Activated CD8-positive, alpha-beta T cell treated with anti-CD3 and anti-CD28 coated beads for 36 hours (primary cell): ENCODE measurements around the gene MAP1LC3C. TPM values are rescaled to one million over a fixed set of nuclear protein-coding genes. Genes with fewer than 3 reads are reported as not detected.
"Not testable (repeated sequence)": the region's sequence is repeated elsewhere in the genome, so short reads cannot be mapped to it uniquely, and the experiment has no call there.

Source experiments
- ATAC-seq: fragments of 200-7000 bp; cut with Tn5 transposase; one replicate; pipeline ENCODE4 v1.10.0; 2021; ENCODE audit warnings: mild to moderate bottlenecking, moderate library complexity
- CTCF ChIA-PET: fragments of 350-600 bp; sonication (Branson Sonifier 250); formaldehyde crosslinking; loops from one replicate; lab custom pipeline; 2021; ENCODE audit warnings: antibody characterized with exemption; lab: Charles Lee
- POLR2A ChIA-PET: fragments of 350-600 bp; sonication (Branson Sonifier 250); formaldehyde crosslinking; loops from one replicate; lab custom pipeline; 2021; ENCODE audit warnings: antibody characterized with exemption; lab: Charles Lee
- DNase-seq: peaks from one replicate; pipeline ENCODE4 v3.0.0-alpha.2; 2020
- H3K27ac Mint-ChIP-seq: one replicate; pipeline ENCODE4 v1.8.0; 2021; ENCODE audit warnings: mild to moderate bottlenecking, mixed read lengths
- H3K27me3 Mint-ChIP-seq: one replicate; pipeline ENCODE4 v1.8.0; 2021; ENCODE audit warnings: mixed read lengths
- H3K36me3 Mint-ChIP-seq: one replicate; pipeline ENCODE4 v1.8.0; 2021; ENCODE audit warnings: low read depth, mixed read lengths
- H3K4me1 Mint-ChIP-seq: one replicate; pipeline ENCODE4 v1.8.0; 2021; ENCODE audit warnings: low read depth, mixed read lengths
- H3K4me3 Mint-ChIP-seq: one replicate; pipeline ENCODE4 v1.8.0; 2021; ENCODE audit warnings: mild to moderate bottlenecking, moderate library complexity, mixed read lengths
- H3K9me3 Mint-ChIP-seq: one replicate; pipeline ENCODE4 v1.8.0; 2021; ENCODE audit warnings: mixed read lengths
- intact Hi-C: fragments of 100-400 bp; cut with micrococcal nuclease; formaldehyde crosslinking; loops from one replicate; pipeline ENCODE4 v1.10.0; 2022
- total RNA-seq, 2 experiments: library from RNA; stranded (reverse); gene quantifications; one replicate each; pipeline ENCODE4 v1.2.3, GENCODE V29; 2021
- TF ChIP-seq, protein P1 (sequence below): fragments of 200-600 bp; IDR thresholded peaks from one replicate; pipeline ENCODE4 v1.8.0; 2022; ENCODE audit warnings: antibody characterized with exemption, mild to moderate bottlenecking

Gene MAP1LC3C
- total RNA-seq, 2 experiments from 2014 or later: not detected

DNA sequence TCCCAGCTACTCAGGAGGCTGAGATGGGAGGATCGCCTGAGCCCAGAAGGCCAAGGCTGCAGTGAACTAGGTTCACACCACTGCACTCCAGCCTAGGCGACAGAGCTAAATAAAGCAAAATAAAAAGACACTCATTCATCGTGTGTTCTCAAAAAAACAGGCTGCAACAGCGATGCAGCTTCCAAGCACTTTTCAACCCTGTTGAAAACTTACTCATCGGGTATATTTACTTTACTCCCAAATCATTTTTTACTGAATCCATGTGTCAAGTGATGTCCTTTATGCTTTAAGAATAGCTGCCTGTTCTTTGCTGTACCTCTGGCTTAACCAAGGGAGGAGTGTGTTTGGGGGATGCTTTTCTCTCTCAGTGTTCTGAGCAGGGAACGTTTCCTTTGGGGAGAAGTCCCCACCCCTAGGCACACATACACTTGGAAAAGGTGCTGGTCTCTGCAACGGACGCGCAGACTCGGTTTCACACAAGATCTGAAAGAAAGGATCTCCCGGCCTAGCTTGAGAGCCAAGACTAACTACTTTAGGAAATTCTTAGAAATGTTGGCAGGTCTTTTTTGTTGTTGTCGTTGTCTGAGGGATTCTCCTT lies 1.4 kb downstream of the MAP1LC3C start:
- Mint-ChIP-seq H3K36me3 (no peaks in the 10 kb centered on the region), H3K9me3 (no peaks in the 10 kb centered on the region), H3K27ac (no peak overlapping the region), H3K4me1 (peaks cover 4% of the 10 kb centered on the region), H3K4me3 (no peak overlapping the region), H3K27me3 (peaks cover 5% of the 10 kb centered on the region)
- ATAC-seq (no peak), DNase-seq (no peak)
- POLR2A ChIA-PET: no interaction called here
- CTCF ChIA-PET: interaction anchor here (0.7 to 3.4 kb wide), 10 partner anchors 12 to 467 kb away, joined by 3 to 27 read pairs (median 4); no protein-coding TSS in a partner anchor
- intact Hi-C loops: loop anchor here (10.0 kb wide), 1 partner anchor 463 kb away; the partner anchor contains the start of gene KMO
- TF ChIP-seq, protein P1, sequence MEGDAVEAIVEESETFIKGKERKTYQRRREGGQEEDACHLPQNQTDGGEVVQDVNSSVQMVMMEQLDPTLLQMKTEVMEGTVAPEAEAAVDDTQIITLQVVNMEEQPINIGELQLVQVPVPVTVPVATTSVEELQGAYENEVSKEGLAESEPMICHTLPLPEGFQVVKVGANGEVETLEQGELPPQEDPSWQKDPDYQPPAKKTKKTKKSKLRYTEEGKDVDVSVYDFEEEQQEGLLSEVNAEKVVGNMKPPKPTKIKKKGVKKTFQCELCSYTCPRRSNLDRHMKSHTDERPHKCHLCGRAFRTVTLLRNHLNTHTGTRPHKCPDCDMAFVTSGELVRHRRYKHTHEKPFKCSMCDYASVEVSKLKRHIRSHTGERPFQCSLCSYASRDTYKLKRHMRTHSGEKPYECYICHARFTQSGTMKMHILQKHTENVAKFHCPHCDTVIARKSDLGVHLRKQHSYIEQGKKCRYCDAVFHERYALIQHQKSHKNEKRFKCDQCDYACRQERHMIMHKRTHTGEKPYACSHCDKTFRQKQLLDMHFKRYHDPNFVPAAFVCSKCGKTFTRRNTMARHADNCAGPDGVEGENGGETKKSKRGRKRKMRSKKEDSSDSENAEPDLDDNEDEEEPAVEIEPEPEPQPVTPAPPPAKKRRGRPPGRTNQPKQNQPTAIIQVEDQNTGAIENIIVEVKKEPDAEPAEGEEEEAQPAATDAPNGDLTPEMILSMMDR: no peak

DNA sequence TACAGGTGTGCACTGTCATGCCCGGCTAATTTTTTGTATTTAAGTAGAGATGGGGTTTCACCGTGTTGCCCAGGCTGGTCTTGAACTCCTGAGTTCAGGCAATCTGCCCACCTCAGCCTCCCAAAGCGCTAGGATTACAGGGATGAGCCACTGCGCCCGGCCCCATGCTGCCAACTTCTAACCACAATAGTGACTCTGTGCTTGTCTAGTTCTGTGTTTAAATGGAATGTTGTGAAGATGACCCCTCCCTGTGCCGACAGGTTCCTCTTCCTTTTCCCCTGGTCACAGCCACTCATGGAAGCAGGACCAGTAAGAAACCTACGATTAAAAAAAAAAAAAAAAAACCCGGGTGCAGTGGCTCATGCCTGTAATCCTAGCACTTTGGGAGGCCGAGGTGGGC lies 4.7 kb downstream of the MAP1LC3C start:
- Mint-ChIP-seq H3K4me1 (peaks cover 4% of the 10 kb centered on the region), H3K27me3 (peaks cover 5% of the 10 kb centered on the region), H3K4me3 (no peak overlapping the region), H3K9me3 (no peaks in the 10 kb centered on the region), H3K27ac (no peak overlapping the region), H3K36me3 (no peaks in the 10 kb centered on the region)
- TF ChIP-seq, protein P1: no peak
- intact Hi-C loops: loop anchor here (10.0 kb wide), 1 partner anchor 459 kb away; the partner anchor contains the start of gene KMO
- ChIA-PET POLR2A (no interaction called here), CTCF (no interaction called here)
- no peak for DNase-seq
- ATAC-seq: no peak

DNA sequence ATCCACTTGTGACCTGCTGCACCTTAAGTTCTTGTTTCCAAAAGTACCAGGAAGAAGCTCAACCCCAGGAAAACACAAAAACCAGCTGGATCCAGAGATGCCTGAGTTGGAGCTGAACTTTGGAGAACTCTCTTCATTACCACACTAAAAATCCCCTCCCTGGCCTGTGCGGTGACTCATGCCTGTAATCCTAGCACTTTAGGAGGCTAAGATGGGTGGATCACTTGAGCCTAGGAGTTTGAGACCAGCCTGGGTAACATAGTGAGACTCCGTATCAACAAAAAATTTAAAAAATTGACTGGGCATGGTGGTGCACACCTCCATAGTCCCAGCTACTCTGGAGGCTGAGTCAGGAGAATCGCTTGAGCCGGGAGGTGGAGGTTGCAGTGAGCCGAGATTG lies 6.2 kb downstream of the MAP1LC3C start:
- POLR2A ChIA-PET: no interaction called here
- ATAC-seq: no peak
- H3K36me3 Mint-ChIP-seq: no peaks in the 10 kb centered on the region
- H3K27me3 Mint-ChIP-seq: peaks cover 2% of the 10 kb centered on the region
- no peak overlapping the region for H3K4me3 Mint-ChIP-seq
- CTCF ChIA-PET: no interaction called here
- no peaks in the 10 kb centered on the region for H3K4me1 Mint-ChIP-seq
- TF ChIP-seq, protein P1: no peak
- intact Hi-C loops: loop anchor here (10.0 kb wide), 1 partner anchor 458 kb away; the partner anchor contains the start of gene KMO
- no peaks in the 10 kb centered on the region for H3K9me3 Mint-ChIP-seq
- no peak for DNase-seq
- no peak overlapping the region for H3K27ac Mint-ChIP-seq

DNA sequence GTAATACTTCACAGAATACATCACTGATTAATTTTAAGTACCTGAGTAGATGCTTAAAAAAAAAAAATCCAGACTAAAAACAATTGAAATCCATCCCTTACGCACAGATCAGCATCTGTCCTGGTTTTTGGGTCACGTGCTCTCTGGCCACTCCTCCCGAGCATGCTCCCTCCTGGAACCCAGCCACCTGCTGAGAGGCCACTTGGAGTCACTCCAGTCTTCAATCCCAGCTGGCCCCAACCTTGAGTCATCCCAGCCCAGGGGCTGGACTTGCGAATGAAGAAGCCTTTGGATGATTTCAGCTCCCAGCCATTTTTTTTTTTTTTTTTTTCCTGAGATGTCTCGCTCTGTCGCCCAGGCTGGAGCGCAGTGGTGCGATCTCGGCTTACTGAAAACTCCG lies 8.9 kb downstream of the MAP1LC3C start:
- no peak for ATAC-seq
- intact Hi-C loops: loop anchor here (10.0 kb wide), 1 partner anchor 455 kb away; the partner anchor contains the start of gene KMO
- TF ChIP-seq, protein P1: no peak

DNA sequence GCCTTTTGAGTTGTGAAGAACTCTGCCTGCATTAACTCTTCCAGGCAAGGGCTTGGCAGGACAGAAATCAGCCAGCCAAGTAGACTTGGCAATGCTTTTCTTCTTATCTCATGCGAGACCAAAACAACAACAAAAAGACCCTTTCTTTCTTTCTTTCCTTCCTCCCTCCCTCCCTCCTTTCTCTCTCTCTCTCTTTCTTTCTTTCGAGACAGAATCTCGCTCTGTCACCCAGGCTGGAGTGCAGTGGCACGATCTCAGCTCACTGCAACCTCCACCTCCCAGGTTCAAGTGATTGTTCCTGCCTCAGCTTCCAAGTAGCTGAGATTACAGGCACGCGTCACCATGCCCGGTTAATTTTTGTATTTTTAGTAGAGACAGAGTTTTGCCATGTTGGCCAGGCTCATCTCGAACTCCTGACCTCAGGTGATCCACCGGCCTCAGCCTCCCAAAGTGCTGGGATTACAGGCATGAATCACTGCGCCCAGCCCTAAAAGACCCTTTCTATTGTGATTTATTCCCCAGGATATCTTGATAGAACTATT lies 10.4 kb downstream of the MAP1LC3C start:
- ATAC-seq: not testable (repeated sequence)

More for the DNA sequence above, 8.9 kb downstream of the MAP1LC3C start:
- Mint-ChIP-seq H3K36me3 (no peaks in the 10 kb centered on the region), H3K27me3 (peaks cover 1% of the 10 kb centered on the region), H3K4me3 (no peak overlapping the region), H3K9me3 (no peaks in the 10 kb centered on the region), H3K27ac (no peak overlapping the region), H3K4me1 (no peaks in the 10 kb centered on the region)
- DNase-seq: no peak
- CTCF ChIA-PET: interaction anchor here (0.6 to 1.7 kb wide), 2 partner anchors 8 to 659 kb away, joined by 3 to 7 read pairs; partner anchors contain the start of gene MAP1LC3C
- POLR2A ChIA-PET: no interaction called here

More for the DNA sequence above, 10.4 kb downstream of the MAP1LC3C start:
- H3K4me1 Mint-ChIP-seq, POLR2A ChIA-PET, H3K27me3 Mint-ChIP-seq, H3K9me3 Mint-ChIP-seq, H3K4me3 Mint-ChIP-seq, H3K27ac Mint-ChIP-seq, DNase-seq, H3K36me3 Mint-ChIP-seq, CTCF ChIA-PET, intact Hi-C loops: not testable (repeated sequence)
